HG03060 (cell line): Measurements from ENCODE around the gene LATS2.

ENCODE experiments used
- ATAC-seq: cut with Tn5 transposase; IDR thresholded peaks from one replicate; pipeline ENCODE4 v1.9.1; 2021; ENCODE audit warnings: low read depth, moderate number of reproducible peaks; ENCODE audit not compliant: unreplicated experiment

LATS2 gene

DNA sequence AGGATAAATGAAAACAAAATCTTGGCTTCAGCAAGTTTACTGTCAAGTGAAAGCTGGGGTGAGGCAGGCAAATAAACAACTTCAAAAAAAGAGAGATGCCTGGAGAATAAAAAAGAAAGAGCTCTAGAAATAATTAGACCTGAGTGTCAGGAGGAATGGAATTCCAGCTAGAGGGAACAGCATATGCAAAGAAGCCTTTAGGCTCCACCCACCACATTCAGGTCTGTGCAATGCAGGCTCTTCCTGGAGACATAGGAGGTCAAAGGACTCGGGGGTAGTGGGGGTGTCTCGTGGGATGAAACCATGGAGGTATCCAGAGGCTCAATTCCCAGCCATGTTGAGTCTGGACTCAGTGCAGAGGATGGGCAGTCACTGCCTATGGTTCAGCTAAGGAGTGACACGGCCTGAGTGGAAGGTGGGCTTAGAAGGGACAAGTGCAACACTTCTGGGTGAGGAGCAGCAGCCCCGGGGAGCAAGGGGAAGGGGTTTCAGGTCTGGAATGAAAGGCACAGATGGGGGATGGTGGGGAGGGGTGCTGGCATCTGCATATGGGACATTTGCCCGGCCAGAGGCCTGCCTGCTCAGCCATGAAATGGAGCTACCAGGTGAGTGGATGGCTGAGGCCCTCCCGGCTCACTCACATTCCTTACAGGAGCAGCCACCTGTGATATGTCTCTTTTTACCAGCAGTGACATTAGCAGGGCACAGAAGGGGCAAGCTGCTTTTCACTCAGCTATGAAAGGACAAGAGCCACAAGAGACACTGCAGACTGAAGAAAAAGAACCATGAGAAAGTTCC is 12.3 kb downstream of the LATS2 start:
- no peak for ATAC-seq

DNA sequence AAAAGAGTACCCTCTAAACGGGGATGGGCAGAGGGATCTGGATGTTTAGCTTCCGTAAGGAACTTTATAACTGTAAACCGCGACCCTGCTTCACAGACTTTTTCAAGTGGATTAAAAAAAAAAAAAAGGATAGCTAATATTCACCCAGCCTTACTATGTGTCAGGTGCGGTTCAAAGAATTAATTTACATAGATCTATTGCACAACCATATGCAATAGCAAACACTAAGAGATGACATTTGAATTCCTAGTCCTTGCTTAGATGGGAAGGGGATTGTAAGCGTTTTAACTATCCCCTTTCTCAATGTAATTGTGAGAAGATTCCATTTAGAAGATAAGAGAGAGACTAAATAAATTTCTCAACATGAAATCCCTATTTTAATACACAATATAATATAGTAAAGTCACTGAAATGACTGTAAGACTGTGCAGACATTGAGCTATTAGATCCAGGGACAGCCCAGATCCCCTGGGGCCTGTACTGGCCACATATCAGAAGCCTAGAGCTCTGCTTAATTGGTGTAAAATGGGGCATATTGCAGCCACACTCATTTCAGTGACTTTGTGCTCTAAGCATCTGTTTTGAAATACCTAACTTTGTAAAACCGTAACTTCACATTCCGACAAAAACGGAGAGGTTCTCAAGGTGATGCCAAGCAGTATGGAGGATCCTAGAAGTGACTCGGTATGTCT is 13.6 kb downstream of the LATS2 start:
- ATAC-seq = no peak

DNA sequence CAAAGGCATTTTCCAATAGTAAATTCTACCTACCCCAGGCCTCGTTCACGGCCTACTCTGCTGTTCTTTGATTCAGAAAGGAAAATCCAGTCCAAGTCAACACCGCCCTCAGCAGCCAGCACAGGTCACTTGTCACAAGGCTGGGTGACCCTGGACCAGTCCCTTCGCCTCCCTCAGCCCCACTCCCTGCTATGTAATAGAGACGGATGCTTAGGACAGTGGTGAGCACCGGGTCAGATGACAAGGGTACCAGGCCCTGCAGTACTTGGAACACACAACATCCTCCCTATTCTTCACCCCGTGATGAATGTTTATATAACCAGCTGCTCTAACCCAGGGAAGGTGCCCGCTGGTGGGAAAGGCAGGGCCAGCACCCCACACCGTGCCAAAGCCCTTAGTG is 14.3 kb downstream of the LATS2 start:
- no peak for ATAC-seq

DNA sequence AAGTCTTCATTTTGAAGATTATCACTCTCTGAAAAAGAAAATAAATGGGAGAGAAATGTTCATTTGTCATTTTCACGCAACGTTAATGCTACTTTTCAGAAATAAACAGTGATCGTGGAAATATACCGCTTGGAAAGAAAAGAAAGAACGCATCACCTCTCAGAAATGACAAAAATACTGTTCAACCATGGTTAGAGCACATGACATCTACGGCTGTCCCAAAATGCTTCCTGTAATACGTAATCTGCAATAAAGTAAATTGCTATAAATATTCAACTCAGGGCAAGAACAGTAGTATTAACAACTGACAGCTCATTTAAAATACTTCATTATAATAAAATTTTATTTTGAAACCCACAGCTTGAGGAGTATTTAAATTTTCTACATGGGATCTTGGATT is 15.2 kb downstream of the LATS2 start:
- no peak for ATAC-seq

DNA sequence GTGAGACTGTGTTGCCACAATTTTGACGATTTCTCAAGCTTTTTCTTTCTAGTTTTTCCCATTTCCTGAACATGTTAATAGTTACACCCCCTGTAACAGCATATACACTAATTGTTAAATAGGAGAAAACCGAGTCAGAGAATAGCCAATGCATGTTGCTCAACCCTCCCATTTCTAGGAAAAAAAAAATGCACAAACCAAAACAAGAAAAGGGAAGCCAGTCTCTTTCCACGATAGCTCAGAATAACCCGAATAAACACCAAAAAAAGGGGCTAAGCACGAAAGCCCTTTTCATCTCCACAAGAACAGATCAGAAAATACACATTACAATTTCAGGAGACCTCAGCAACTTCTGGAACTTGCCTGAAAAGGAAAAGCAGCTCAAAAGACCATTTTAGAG is 16.3 kb downstream of the LATS2 start:
- ATAC-seq = no peak

DNA sequence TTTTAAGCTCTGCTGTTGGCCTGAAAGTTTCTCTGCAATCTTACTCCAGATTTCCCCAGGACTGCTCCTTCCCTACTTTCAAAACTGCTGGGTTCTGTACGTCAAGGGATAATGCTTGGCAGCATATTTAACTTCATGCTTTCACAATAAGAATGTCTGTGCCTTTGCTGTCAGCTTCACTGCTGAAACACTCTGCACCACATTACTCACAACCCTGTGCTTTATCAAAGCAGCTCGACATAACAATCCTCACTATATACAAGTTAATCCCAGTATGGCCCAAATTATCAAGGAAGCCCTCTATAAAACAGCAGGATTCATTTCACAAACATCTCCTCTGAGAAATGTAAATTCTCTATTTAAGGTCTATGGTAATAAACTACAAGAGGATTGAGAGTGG is 17.5 kb downstream of the LATS2 start:
- ATAC-seq = no peak

DNA sequence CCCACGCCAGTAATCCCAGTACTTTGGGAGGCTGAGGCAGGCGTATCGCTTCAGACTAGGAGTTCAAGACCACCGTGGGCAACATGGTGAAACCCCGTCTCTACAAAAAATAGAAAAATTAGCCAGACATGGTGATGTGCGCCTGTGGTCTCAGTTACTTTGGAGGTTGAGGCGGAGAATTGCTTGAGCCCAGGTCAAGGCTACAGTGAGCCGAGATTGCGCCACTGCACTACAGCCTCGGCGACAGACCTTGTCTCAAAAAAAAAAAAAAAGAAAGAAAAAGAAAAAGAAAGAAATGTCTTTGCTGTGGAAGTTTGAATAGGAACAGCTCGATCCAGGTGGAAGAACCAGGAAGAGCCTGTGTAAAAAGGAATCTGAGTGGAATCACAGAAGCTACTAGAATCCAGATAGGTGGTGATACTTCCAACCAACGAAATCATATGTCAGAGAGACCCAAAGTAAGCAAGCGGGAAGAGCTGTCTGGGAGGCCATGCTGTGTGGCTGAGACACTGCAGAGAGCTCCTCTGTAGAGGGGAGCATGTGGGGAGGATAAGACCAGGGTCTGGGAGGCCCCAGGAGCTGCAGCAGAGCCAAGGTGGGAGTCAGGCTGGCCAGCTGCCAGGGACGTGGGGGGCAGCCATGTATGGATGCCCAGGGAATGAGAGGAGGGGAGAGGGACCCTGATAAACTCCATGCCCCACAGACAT is 21.1 kb downstream of the LATS2 start:
- ATAC-seq = no peak

DNA sequence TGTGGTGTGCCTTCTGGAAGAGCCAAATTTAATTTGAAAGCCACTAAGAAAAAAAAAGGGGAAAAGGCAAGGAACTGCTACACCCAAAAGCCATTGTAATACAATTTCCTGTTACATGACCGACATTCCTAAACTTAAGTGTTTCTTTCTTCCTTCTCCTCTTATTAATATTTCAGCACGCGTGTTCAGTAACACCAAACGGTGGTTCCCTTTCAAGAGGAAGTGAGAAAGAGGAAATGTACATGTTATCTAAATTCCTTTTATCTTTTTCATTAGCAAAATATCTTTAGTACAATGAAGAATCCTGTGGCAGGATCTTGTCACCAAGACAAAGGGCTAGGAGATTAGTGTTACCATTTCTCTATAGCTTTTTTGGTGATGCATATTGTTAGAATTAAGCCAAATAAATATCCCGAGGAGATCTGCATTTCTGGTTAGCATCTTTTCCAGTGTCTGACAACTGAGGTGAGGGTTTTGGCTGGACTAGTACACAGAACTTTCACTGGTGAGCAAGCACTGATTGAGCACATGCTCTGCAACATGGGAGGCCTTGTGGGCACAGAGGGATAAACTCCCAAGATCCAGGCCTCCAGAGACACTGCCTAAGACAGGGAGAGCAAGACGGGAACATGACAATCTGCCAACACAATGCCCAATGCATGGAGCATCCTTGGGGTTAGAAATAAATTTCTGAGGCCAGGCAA is 22.1 kb downstream of the LATS2 start:
- no peak for ATAC-seq

DNA sequence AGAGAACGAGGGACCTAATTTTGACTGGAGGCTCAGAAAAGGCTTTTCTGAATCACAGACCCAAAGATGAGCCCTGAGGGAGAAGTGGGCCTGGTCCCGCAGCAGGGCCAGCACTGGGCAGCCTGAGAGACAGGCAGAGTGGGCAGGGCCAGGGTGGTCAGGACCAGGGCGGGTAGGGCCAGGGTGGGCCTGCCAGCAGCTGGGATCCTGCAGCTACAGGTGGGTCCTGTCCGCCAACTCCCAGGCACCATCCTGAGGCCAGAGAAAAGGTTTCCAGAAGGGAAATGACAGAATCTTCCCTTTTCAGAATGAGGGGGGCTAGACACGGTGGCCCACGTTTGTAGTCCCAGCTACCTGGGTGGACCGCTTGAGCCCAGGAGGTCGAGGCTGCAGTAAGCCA is 23.7 kb downstream of the LATS2 start:
- ATAC-seq = no peak

DNA sequence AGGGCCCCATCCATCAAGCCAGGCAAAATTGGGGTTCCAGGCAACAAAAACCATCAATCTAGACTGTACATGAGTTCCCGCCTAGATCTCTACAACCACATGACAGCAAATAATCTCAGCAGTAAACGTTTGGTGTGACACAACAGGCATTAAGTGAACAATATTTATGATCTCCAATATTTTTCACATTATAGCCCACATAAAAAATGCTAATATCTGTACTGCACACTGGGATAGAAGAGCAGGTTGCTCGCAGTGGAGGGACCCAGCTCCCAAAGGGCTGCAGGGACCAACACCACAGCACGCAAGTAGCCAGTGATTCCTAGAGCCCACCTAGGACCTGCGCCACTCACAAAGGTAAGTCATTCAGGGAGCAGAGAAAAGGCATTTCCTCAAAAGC is 25.9 kb downstream of the LATS2 start:
- ATAC-seq = no peak

DNA sequence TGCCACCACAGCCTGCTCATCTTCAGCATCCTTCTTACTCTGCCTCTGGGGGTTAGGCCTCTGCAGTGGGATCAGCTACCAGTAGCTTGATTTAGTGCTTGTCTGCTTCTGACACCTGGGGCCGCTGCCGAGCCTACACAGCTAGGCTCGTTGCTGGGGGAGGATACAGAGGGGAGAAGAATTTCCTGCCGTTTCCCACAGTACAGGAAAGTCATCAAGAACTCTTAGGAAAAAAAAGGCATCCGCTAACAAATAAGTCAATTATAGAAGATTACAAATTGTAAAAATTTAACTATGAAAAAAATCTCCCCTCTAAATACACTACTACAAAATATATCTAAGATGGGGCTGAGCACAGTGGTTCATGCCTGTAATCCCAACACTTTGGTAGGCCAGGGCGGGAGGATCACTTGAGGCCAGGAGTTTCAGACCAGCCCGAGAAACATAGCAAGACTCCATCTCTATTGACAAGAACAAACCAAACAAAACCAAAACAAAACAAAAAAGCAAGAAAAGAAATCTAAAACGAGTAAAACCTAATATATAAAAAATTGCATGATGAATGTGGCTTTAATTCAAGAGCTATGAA is 26.7 kb downstream of the LATS2 start:
- no peak for ATAC-seq

DNA sequence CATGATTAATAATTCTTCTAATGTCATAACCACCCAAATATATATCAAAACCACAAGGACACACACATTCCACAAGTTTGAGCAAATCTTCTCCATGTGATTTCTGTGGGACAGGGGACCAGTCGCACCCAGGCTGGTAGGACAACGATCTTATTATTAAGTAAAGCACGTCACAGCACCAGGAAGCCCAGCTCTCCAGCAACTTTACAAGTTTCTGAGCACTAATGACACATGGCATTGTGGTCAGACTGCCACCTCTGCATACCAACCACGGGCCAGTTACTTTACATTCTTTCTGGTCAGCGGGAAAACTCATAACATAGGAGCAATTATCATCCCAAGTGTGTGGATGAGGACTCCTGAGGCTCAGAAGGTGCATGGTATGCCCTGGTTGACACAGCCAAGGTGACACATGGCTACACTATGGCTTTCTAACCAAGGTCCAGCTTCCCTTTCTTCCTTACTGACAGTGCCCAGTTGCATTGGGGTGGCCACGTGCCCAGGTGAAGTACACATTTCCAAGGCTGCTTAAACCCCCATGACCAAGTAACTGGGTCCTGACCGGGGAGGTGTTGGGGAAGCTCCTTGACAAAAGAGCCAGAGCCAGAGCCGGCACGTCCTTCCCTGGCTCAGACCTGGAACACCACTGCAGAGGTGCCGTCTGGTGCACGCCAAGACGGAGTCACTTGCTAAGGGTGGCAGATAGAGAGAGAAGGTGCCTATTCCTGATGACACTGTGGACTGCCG is 27.4 kb downstream of the LATS2 start:
- no peak for ATAC-seq

DNA sequence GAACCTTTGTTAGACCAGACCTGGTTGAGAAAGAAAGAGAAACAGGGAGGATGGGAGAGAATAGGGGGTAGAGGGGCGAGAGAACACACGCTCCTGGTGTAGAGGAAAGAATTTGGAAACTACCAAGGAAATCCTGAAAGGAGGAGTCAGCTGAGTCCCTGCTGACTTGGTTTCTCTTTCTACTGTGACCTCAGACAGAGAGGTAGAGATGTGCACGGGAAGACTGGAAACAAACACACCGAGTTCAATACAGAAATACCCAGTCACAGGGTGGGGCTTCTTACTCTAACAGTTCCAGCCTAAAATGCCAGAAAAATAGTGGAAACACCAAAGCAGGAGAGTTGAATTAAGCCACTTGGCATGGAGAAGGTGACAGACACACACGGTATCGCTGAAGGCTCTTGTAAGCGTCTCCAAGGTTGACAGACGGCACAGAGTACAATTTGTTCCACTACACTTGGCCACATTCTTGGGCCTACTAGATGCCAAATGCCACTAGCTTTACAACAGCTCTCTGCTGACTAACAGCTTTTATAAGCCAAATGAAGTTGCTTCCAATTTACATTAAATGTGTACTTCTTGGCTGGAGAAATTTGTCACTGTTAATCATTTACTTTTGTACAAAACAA is 28.1 kb downstream of the LATS2 start:
- no peak for ATAC-seq

DNA sequence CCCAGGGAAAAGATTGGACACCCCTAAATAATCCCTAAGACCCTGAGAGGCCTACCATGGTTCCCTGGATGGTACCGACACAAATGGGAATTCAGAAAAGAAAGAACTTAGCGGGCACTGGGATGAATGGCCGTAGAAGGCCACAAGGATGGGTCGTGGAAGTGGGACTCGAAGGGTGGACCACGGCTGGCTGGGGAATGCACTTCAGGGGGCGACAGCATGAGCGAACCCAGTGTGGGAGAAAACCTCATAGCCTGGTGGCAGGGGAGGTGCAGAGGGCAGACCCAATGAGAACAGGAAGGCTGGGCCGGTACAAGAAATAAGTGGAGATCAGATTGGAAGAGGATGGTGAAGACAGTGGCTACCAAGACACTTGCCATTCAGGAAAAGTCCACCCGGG is 28.7 kb downstream of the LATS2 start:
- no peak for ATAC-seq

DNA sequence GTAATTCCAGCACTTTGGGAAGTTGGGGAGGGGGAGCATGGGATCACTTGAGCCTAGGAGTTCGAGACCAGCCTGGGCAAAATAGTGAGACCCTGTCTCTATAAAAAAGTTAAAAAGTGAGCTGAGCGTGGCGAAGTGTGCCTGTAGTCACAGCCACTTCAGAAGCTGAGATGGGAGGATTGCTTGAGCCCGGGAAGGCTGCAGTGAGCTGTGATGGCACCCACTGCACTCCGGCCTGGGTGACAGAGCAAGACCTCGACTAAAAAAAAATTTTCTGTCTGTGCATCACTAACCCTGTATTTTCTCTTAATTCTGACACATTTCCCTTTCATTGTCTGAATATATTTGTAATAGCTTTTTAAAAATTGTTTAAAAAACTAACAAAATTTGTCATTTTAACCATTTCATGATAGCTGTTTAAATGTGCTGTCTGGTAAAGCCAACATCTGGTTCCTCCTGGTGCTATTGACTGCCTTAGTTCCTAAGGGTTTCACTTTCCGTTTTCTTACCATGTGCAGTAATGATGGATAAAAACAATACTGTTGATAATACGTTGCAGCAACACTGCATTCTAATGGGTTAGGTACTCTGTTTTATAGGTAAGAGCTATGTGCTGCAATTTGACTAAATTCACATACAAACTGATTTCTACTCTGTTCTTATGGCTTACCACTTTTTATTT is 29.7 kb downstream of the LATS2 start:
- ATAC-seq = no peak

DNA sequence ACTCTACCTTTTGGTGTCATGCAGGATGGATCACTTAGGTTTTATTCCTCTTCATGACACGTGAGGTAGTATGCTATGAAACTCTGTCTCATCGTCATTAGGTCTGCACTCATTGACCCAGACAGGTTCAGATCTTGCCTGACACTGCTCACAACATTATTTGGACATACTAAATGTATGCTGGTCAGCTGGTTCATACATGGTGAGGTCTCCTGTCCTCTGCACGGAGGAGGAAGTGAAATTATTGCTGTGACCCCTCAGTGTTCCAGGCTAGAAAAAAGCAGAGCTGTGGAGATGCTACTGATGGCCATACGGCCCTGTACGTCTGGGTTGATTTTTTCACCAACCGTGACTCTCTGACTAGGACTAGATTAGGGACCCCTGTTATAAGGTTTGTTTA is 35.8 kb downstream of the LATS2 start:
- ATAC-seq = no peak

DNA sequence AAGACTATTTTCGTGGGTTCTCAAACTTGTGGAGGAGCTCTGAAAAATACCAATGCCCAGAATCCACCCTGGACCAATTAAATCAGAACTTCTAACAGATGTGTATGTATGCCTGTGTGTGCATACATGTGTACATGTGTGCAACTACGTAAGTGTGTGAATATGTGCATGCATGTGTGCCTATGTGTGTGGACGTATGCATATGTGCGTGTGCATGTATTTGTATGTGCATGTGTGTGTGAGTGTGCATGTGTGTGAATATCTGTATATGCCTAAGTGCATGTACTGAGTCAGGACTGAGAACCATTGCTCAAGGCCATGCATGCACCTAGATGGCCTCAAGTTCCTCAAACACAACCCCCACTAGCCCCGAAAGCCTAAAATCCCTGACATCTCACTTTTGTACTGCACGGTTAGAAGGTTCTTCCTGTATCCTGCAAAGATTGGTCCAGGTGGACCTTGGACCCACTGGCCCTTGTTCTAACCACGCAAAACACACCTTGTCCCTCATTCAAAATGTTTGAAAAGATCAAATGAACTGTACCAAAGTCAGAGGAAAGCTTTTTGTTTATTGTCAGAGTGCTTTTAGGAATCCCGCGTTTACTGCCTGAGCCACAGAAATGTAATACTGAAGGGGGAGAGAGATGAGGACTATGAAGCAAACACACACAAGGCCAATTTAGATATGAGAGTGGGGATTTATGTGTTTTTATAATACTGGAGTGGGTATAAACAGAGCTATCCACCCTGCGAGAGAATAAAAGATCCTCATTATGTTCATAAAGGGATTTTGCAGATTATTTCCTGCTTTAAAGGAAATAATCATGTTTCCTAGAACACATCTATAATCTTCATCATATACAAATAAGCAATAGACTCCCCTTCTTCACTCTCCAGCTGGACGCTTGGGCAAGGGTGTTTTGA is 39.1 kb downstream of the LATS2 start:
- ATAC-seq = no peak

DNA sequence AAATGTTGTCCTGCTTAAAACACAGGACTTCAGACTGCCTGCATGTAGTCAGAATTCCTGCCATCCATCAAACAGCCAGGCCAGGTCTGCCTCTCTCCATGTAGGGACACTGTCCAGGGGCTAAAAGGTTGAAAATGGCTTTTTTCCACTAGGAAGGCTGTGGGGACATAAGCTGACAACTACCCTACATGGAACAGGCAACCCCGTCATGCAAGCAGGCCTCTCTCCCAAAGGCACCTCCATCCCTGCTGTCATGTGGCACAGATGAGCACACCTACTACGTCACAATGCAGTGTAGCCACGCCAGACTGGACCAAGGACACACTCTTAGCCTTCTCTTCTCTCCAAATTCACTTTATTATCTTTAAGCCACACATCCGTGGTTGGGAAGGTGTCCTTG is 40.8 kb downstream of the LATS2 start:
- no peak for ATAC-seq
